Measurements from ENCODE around the gene CNTNAP4. TPM values are rescaled to one million over a fixed set of nuclear protein-coding genes. Genes with fewer than 3 reads are reported as not detected.

Gene CNTNAP4
- not detected for total RNA-seq

DNA sequence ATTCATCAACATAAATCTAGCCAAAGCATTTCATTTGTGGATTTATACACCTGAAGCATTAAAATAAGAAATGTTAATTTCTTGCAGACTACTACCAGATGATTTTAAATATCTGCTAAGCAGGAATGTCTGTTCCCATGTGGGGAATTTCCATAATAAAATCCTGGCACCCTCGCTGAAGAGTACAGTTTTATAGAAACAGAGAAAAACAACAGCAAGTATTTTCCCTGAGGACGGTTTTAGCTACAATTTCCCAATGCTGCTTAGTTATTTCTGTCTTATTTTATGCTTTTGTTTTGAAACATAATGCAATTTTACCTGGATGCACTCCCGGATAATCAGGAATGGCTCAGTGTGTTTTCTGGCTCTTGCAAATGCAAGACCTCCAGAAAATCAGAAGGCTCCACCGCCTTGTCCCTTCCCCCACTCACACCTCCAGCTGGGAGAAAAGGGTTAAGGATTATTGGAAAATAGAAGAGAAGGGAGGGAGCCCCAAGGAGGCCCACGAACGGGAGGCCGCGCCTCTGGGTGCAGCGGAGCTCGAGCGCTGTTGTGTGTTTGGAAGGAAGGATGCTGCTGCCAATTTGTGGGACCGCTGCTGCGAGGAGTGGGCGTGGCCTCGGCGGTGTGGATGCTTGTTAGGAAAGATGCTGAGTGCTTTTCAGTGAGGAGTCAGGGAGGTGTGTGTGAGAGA, at the start of gene CNTNAP4:
TSS of gene CNTNAP4 (plus strand) at position 657 of the 694 bp plus-strand sequence. CDS start 262 bp downstream, outside the sequence.
- peaks cover 2% of the 10 kb centered on the region for H3K27me3 Mint-ChIP-seq
- no peak within 1 kb of the TSS for H3K27ac Mint-ChIP-seq

DNA sequence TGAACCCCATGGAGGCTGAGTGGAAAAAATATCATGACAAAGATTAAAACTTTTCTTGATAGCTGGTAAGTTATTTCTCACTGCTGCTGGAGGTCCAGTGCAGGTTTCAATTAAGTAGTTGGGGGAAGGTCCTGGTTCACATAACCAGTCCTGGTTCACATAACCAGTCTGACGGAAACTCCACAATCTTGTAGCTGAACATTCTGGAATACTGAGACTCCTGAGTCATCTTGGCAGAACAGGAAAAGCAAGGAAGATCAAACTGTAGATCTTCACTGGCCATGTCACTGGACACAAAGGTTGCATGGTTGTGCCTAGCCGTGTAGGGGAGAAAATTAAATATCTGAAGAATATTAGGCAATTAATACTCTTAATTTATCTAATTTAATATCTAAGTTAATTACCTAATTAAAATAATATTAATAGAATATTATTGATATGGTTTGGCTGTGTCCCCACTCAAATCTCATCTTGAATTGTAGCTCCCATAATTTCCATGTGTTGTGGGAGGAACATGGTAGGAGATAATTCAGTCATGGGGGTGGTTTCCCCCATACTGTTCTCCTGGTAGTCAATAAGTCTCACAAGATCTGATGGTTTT, 48.6 kb upstream of the CNTNAP4 start:
- Mint-ChIP-seq H3K27ac (no peak overlapping the region), H3K4me1 (no peaks in the 10 kb centered on the region), H3K9me3 (no peaks in the 10 kb centered on the region), H3K4me3 (no peak overlapping the region), H3K36me3 (ENCODE audit: low read depth) (no peaks in the 10 kb centered on the region), H3K27me3 (no peaks in the 10 kb centered on the region)
- POLR2A ChIA-PET: no interaction called here
- CTCF ChIA-PET: no interaction called here
- no peak for DNase-seq

More for the DNA sequence above, at the start of gene CNTNAP4:
- Mint-ChIP-seq H3K4me1 (no peaks in the 10 kb centered on the region), H3K4me3 (no peak within 1 kb of the TSS), H3K9me3 (no peaks in the 10 kb centered on the region), H3K36me3 (ENCODE audit: low read depth) (no peaks in the 10 kb centered on the region)
- CTCF ChIA-PET: no interaction called here
- no peak for DNase-seq
- POLR2A ChIA-PET: no interaction called here

DNA sequence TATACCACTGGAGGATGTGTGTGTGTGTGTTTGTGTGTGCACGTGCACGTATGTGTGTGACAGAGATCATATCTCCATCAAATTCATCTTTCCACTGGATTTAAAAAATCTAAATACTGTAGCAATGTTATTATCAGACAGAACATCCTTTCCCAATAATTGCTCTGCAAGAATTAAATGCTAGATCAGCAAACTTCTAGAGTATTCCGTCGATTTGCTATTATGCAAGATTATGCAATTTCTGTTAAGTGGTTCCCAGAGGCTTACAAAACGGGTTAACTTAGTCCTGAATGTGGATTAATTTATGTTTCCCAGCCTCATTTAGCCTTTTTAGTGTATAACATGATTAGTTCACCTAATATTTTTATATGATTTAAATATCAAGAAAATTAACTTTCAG, 44.5 kb upstream of the CNTNAP4 start:
- ChIA-PET CTCF (no interaction called here), POLR2A (no interaction called here)
- H3K9me3 Mint-ChIP-seq: no peaks in the 10 kb centered on the region
- H3K4me1 Mint-ChIP-seq: no peaks in the 10 kb centered on the region
- H3K36me3 Mint-ChIP-seq (ENCODE audit: low read depth): no peaks in the 10 kb centered on the region
- DNase-seq: no peak
- H3K27me3 Mint-ChIP-seq: no peaks in the 10 kb centered on the region
- H3K27ac Mint-ChIP-seq: no peak overlapping the region
- H3K4me3 Mint-ChIP-seq: no peak overlapping the region

DNA sequence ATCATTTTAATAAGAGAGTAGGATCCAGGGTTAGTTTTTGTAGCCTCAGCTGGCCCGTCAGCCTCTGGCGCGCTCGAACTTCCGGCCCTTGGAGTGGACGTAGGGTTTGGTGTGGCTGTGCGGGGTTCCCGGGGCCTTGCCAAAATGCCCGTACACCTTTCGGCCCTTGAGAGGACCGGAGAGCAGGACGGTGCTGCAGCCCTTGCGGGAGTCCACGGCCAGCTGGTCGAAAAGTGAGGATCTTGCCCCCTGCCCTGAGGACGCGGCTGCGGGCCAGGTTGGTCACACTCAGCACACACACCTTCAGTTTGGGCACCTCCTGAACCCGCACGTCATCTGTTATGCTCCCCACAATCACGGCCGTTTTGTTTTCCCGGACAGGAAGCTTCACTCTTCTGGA, 42.2 kb upstream of the CNTNAP4 start:
- no peak for DNase-seq
- ChIA-PET CTCF (no interaction called here), POLR2A (no interaction called here)
- Mint-ChIP-seq H3K27ac (no peak overlapping the region), H3K27me3 (no peaks in the 10 kb centered on the region), H3K4me1 (no peaks in the 10 kb centered on the region), H3K9me3 (peaks cover 5% of the 10 kb centered on the region), H3K36me3 (ENCODE audit: low read depth) (no peaks in the 10 kb centered on the region), H3K4me3 (no peak overlapping the region)

DNA sequence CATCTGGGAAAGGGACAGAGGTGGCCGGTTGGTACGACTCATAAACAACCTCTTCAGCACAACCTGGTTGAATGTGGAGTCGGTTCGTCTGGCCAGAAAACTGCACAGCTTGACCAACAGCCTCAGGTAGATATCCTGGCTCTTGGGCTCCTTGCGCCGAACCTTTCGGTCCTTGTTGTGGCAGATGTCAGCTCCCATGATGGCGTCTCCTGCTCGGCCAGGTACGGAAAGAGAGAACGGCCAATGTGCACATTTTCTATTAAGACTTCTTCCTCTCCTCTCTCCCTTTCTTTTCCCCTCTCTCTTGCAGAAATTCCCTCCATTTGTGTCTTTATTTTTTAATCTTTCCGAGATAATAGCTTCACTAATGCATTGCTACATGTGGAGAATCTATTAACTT, 41.8 kb upstream of the CNTNAP4 start:
- no peaks in the 10 kb centered on the region for H3K4me1 Mint-ChIP-seq
- no peak overlapping the region for H3K27ac Mint-ChIP-seq

DNA sequence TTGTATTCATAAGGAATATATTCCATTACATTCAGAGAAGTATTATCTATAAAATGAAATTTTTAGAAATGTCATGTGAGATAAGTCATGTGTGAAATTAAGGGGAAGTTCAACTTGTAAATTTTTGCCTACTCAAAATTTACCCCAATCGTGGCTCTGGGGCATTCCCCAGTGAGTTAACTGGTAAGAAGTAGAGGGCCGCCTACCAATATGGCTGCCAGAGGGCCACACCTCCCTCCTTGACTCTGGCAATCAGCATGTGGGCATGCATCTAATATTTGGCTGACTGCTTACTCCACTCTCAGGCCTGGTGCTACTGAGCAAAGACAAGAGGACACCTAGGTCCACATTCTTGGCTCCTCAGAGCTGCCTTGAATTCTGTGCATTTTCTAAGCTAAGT, 39.7 kb upstream of the CNTNAP4 start:
- Mint-ChIP-seq H3K27ac (peak overlapping the region; percentile 41), H3K4me1 (no peaks in the 10 kb centered on the region), H3K36me3 (ENCODE audit: low read depth) (no peaks in the 10 kb centered on the region), H3K9me3 (peaks cover 5% of the 10 kb centered on the region), H3K4me3 (no peak overlapping the region), H3K27me3 (no peaks in the 10 kb centered on the region)
- DNase-seq: no peak
- ChIA-PET POLR2A (no interaction called here), CTCF (no interaction called here)

More for the DNA sequence above, 41.8 kb upstream of the CNTNAP4 start:
- ChIA-PET POLR2A (no interaction called here), CTCF (no interaction called here)
- Mint-ChIP-seq H3K9me3 (peaks cover 5% of the 10 kb centered on the region), H3K36me3 (ENCODE audit: low read depth) (no peaks in the 10 kb centered on the region), H3K27me3 (no peaks in the 10 kb centered on the region), H3K4me3 (no peak overlapping the region)
- DNase-seq: no peak

DNA sequence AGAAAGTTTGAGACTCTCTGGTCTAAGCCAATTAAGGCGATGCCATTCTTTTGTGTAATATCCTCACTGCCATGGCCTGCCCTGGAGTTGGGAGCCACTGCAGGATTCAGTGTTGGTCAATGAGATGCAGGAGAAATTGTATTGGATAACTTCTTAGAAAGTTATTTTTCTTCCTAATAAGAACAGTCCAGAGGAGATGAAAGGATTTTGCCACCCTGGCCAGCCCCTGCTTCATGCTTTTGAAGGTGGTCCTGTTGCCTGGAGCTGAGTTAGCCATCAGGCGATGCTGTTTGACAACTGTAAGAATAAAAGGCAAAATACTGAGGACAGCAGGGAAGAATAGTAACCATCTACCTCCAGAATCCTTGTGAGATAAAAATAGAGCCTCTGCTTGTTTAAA, 35.4 kb upstream of the CNTNAP4 start:
- H3K4me1 Mint-ChIP-seq: no peaks in the 10 kb centered on the region
- H3K27ac Mint-ChIP-seq: no peak overlapping the region
- H3K9me3 Mint-ChIP-seq: peaks cover 5% of the 10 kb centered on the region
- POLR2A ChIA-PET: no interaction called here
- no peaks in the 10 kb centered on the region for H3K27me3 Mint-ChIP-seq
- no peaks in the 10 kb centered on the region for H3K36me3 Mint-ChIP-seq (ENCODE audit: low read depth)
- CTCF ChIA-PET: no interaction called here
- no peak for DNase-seq
- no peak overlapping the region for H3K4me3 Mint-ChIP-seq

DNA sequence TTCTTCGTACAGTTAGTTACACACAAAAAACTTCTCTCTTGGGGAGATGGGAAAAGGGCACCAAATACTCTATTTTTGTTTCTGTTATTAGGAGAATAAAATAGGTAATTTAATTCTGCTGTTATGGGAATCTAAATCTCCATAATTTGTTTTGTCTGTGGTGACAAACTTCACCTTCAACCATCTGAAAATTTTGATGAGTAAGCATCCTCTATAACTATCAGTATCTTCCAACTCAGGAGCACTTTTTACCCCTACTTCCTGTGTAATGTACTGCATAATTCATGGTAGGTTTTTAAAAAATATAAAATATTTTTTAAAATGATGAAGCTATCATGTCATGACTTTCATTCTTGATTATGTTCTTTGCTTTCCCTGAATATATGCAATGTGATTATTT, 33.6 kb upstream of the CNTNAP4 start:
- no peak for DNase-seq
- peaks cover 8% of the 10 kb centered on the region for H3K9me3 Mint-ChIP-seq
- no peaks in the 10 kb centered on the region for H3K4me1 Mint-ChIP-seq
- ChIA-PET CTCF (no interaction called here), POLR2A (no interaction called here)
- no peak overlapping the region for H3K27ac Mint-ChIP-seq
- no peaks in the 10 kb centered on the region for H3K27me3 Mint-ChIP-seq
- H3K36me3 Mint-ChIP-seq (ENCODE audit: low read depth): no peaks in the 10 kb centered on the region
- no peak overlapping the region for H3K4me3 Mint-ChIP-seq

DNA sequence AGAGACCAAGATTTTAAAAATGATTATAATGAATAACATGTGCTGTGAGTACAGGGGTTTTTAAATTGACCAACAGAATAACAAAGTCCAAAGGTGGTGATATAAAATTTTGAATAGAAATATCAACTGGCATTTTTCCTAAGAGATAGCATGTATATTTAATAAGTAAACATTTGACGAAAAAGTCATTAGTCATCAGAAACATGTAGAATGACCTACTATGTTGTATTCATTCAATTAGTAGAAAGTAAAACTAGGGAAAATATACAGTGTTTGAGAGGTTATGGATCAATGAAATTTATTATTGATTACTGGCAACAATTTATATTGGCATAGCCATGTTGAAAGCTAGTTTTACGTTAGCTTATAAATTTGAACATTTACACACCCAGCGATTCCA, 30.6 kb upstream of the CNTNAP4 start:
- H3K27ac Mint-ChIP-seq: no peak overlapping the region
- peaks cover 6% of the 10 kb centered on the region for H3K9me3 Mint-ChIP-seq
- no peaks in the 10 kb centered on the region for H3K36me3 Mint-ChIP-seq (ENCODE audit: low read depth)
- no peak for DNase-seq
- H3K4me1 Mint-ChIP-seq: no peaks in the 10 kb centered on the region
- CTCF ChIA-PET: no interaction called here
- H3K4me3 Mint-ChIP-seq: no peak overlapping the region
- POLR2A ChIA-PET: no interaction called here
- no peaks in the 10 kb centered on the region for H3K27me3 Mint-ChIP-seq

DNA sequence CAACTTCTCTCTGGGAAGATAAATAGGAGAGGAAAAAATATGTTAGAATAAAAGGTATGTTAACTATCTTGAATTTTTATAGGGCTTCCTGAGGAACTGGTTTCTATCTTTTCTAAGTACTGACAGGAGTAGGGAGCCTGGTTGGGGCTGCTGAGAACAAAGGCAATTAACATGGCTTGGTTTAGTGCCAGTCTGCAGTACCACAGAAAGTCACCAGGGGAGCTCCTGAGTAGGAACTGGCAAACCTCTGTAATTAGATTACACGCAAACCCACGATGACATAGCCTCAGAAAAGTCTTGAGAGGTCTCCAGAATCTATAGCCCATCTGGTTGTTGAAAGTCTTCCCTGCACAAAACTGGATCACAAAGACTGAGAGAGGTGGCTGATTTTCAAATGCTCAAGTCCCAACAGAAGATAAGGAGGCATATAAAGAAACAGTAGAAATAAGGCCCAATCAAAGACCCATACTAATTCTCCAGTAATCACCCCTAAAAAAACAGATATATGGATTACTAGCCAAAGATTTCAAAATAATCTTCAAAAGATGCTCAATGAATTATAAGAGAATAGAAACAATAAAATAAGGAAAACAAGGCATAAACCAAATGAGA, 11.7 kb upstream of the CNTNAP4 start:
- ChIA-PET CTCF (no interaction called here), POLR2A (no interaction called here)
- no peak overlapping the region for H3K27ac Mint-ChIP-seq
- no peaks in the 10 kb centered on the region for H3K36me3 Mint-ChIP-seq (ENCODE audit: low read depth)
- H3K27me3 Mint-ChIP-seq: no peaks in the 10 kb centered on the region
- no peak overlapping the region for H3K4me3 Mint-ChIP-seq
- no peaks in the 10 kb centered on the region for H3K4me1 Mint-ChIP-seq
- no peaks in the 10 kb centered on the region for H3K9me3 Mint-ChIP-seq
- peak; percentile 13 for DNase-seq

DNA sequence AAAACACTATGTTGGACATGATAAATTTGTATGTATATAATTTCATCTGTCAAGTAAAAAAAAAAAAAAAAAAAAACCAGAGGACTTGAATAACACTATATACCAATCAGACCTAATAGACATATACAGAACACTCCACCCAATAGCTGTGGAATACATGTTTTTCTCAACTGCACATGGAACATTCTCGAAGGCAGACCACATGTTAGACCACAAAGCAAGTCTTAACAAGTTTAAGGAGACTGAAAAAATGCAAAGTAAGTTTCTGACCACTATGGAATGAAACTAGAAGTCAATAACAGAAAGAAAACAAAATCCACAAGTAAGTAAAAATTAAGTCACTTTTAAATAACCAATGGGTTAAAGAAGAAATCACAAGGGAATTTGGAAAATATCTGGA, 8.4 kb upstream of the CNTNAP4 start:
- Mint-ChIP-seq H3K36me3 (ENCODE audit: low read depth) (no peaks in the 10 kb centered on the region), H3K27me3 (no peaks in the 10 kb centered on the region), H3K4me3 (no peak overlapping the region), H3K9me3 (no peaks in the 10 kb centered on the region), H3K4me1 (no peaks in the 10 kb centered on the region), H3K27ac (no peak overlapping the region)
- CTCF ChIA-PET: no interaction called here
- POLR2A ChIA-PET: no interaction called here
- DNase-seq: no peak

DNA sequence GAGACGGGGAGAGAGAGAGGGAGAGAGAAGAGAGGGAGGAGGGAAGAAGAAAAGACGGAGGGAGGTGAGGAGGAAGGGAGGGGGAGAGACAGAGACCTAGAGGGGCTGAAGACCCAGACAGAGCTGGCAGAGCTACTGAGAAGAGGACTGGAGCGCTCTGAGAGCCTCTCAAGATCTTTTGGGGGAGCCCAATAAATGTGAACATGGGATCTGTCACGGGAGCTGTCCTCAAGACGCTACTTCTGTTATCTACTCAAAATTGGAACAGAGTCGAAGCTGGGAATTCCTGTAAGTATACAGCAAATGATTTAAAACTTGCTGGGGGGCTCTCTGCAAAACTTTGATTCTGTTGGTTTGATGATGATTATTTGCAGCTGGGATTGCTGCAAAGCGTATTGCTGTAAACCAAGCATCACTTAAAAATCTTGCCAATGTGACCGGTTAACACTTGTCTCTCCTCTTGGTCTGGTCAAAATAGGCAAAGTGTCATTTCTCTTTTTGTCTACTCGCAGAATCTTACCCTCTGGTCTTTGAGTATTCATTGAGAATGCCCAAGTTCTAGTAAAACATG, 344 bp downstream of the CNTNAP4 start:
- Mint-ChIP-seq H3K36me3 (ENCODE audit: low read depth) (no peaks in the 10 kb centered on the region), H3K4me3 (no peak overlapping the region), H3K4me1 (no peaks in the 10 kb centered on the region), H3K9me3 (no peaks in the 10 kb centered on the region), H3K27ac (no peak overlapping the region), H3K27me3 (peaks cover 2% of the 10 kb centered on the region)
- POLR2A ChIA-PET: no interaction called here
- DNase-seq: no peak
- CTCF ChIA-PET: no interaction called here

DNA sequence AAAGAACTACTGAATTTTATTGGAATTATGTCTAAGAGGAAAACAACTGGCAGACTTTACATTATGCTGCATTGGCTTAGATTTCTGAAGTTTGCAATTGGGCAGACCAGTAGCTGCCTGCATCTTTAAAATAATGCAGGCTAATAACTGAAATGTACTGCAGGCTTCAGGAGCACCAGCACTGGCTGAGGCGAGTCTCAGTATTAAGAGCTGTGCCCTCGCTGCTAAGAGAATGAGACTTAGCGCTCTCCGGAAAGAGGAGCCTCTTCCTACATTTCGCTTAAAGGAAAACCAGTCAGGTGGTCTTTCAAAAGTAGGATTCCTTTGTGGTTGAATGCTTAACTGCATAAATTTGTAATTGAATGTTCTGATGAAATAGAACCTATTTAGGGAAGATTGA, 885 bp downstream of the CNTNAP4 start:
- ChIA-PET CTCF (no interaction called here), POLR2A (no interaction called here)
- H3K27ac Mint-ChIP-seq: no peak overlapping the region
- H3K9me3 Mint-ChIP-seq: no peaks in the 10 kb centered on the region
- no peak overlapping the region for H3K4me3 Mint-ChIP-seq
- no peak for DNase-seq
- peaks cover 2% of the 10 kb centered on the region for H3K27me3 Mint-ChIP-seq
- H3K4me1 Mint-ChIP-seq: no peaks in the 10 kb centered on the region
- no peaks in the 10 kb centered on the region for H3K36me3 Mint-ChIP-seq (ENCODE audit: low read depth)

DNA sequence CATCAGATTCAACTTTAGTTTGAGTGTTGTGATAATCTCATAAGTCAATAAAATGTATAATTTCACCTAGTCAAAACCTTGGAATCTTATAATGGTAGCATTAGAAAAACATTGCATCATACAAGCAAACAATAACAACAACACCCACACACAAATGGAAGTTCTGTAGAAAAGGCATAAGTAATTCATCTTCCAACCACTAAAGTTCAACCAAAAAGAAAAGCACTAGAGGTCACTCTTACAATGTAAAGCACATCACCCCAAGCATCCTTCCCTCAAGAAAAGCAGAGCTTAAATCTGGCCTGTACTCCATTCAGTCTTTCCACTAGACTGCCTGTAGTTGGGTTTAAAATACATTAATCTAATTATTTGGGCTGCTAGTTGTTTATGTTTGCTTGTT, 1.8 kb downstream of the CNTNAP4 start:
- Mint-ChIP-seq H3K36me3 (ENCODE audit: low read depth) (no peaks in the 10 kb centered on the region), H3K9me3 (no peaks in the 10 kb centered on the region), H3K4me3 (no peak overlapping the region), H3K27ac (no peak overlapping the region), H3K4me1 (no peaks in the 10 kb centered on the region), H3K27me3 (peaks cover 2% of the 10 kb centered on the region)
- ChIA-PET CTCF (no interaction called here), POLR2A (no interaction called here)
- no peak for DNase-seq

Measured in activated CD4-positive, alpha-beta T cell treated with anti-CD3 and anti-CD28 coated beads, Interleukin-2, amount 10 ng/mL, durations not matched to agents 7 days and 5 days (primary cell).